HUES6 (cell line): Measurements from ENCODE around the gene ABCG2.

Experiments
- H3K27ac ChIP-seq: 2 replicates; pipeline ENCODE4 v1.7.0; 2013; ENCODE audit warnings: low read depth, mild to moderate bottlenecking, low read length, inconsistent platforms
- H3K27me3 ChIP-seq: 2 replicates; pipeline ENCODE4 v1.6.1; 2013; ENCODE audit warnings: low read length; ENCODE audit not compliant: control insufficient read depth, insufficient read depth
- H3K36me3 ChIP-seq: 2 replicates; pipeline ENCODE4 v1.6.1; 2013; ENCODE audit warnings: low read length; ENCODE audit not compliant: control insufficient read depth, insufficient read depth
- H3K4me1 ChIP-seq: 2 replicates; pipeline ENCODE4 v1.6.1; 2013; ENCODE audit warnings: low read length; ENCODE audit not compliant: control insufficient read depth, insufficient read depth
- H3K4me3 ChIP-seq: 2 replicates; pipeline ENCODE4 v1.5.1; 2013; ENCODE audit warnings: low read depth, low read length
- H3K9ac ChIP-seq: one replicate; pipeline ENCODE4 v1.6.1; 2013; ENCODE audit warnings: mild to moderate bottlenecking, low read length
- H3K9me3 ChIP-seq: 2 replicates; pipeline ENCODE4 v1.6.1; 2013; ENCODE audit warnings: low read depth, low read length; ENCODE audit not compliant: control insufficient read depth, insufficient read depth

Gene ABCG2

DNA sequence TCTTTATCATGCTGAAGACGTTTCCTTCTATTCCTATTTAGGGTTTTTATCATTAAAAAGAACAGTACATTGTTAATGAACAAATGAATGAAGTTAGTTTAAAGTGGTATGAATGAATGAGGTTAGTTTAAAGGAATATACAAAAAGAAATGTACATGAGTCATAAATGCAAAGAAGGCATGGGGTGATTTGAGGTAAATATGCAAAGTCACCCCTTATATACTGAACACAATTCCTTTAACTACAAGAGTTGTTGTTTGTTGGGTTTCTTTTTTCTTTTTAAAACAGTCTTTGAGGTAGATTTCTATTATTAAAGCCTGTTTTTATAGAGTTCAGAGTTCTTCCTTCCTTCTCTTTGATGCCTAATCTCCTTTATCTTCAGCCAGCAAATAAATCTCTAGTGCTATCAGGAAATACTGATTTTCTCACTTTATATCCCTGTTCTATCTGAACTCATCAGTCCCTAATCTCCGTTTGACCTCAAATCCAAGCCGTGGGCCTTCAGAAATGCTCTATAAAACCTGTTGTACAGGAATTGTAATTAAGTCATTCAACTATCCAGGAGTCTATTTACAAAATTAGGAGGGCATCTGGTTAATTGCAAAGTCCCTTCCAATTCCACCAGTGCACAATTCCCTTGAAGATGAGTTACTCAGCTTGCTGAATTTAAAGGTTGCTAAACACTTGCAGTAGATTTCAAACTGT lies 31.6 kb upstream of the ABCG2 start:
- Histone ChIP-seq H3K9ac (no peak overlapping the region), H3K4me1 (peaks cover 9% of the 10 kb centered on the region; the same call in 1 of the 2 replicates), H3K27ac (no peak overlapping the region), H3K4me3 (no peak overlapping the region), H3K9me3 (no peaks in the 10 kb centered on the region), H3K36me3 (no peaks in the 10 kb centered on the region), H3K27me3 (no peaks in the 10 kb centered on the region)

DNA sequence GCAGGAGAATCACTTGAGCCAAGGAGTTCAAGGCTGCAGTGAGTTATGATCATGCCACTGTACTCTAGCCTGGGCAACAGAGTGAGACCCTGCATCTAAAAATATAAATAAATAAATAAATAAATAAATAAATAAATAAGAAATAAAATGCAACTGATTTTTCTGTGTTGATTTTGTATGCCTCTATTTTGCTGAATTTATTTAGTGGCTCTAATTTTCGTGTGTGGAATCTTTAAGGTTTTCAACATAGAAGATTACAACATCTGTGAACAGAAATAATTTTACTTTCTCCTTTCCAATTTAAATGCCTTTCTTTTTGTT lies 30.9 kb upstream of the ABCG2 start:
- Histone ChIP-seq H3K9me3 (no peaks in the 10 kb centered on the region), H3K4me3 (no peak overlapping the region), H3K9ac (no peak overlapping the region), H3K4me1 (peaks cover 9% of the 10 kb centered on the region; the same call in 1 of the 2 replicates), H3K27ac (no peak overlapping the region), H3K36me3 (no peaks in the 10 kb centered on the region), H3K27me3 (no peaks in the 10 kb centered on the region)

DNA sequence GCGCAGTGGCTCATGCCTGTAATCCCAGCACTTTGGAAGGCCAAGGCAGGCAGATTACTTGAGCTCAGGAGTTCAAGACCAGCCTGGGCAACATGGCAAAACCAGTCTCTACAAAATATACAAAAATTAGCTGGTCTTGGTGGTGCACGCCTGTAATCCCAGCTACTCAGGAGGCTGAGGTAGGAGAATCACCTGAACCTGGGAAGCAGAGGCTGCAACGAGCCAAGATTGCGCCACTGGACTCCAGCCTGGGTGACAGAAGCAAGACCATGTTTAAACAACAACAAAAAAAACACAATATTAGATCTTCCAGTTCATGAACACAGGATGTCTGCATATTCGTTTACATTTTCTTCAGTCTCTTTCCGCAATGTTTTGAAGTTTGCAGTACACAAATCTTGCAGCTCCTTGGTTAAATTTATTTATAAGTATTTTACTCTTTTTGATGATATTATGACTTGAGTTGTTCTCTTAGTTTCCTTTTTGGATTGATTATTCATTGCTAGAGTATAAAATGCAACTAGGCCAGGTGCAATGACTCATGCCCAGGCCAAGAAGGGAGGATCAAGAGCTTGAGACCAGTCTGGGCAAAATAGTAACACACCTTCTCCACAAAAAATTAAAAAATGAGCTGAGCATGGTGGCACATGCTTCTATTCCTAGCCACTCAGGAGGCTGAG lies 30.4 kb upstream of the ABCG2 start:
- Histone ChIP-seq H3K36me3 (no peaks in the 10 kb centered on the region), H3K27ac (no peak overlapping the region), H3K9me3 (no peaks in the 10 kb centered on the region), H3K4me3 (no peak overlapping the region), H3K27me3 (no peaks in the 10 kb centered on the region), H3K9ac (no peak overlapping the region), H3K4me1 (peaks cover 9% of the 10 kb centered on the region; the same call in 1 of the 2 replicates)

DNA sequence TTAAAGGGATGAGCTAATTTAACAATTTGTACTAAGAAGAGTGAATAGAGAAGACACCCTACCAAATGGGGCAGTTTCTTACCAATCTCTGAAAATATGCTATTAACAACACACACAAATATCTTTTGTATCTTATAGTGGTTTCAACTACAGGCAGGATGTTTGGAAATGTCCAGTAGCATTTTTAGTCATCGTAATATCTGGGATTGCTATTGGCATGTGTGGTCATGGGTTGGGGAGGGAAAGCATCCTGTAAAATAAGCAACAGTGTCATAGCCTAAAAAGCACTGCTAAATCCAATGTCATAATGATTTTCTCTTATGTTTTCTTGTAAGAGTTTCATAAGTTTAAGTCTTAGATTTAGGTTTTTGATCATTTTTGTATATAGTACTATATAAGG lies 29.3 kb upstream of the ABCG2 start:
- no peaks in the 10 kb centered on the region for H3K36me3 ChIP-seq
- peaks cover 9% of the 10 kb centered on the region; the same call in 1 of the 2 replicates for H3K4me1 ChIP-seq
- no peak overlapping the region for H3K27ac ChIP-seq
- no peaks in the 10 kb centered on the region for H3K9me3 ChIP-seq
- H3K4me3 ChIP-seq, result no peak overlapping the region
- no peak overlapping the region for H3K9ac ChIP-seq
- H3K27me3 ChIP-seq, result no peaks in the 10 kb centered on the region

DNA sequence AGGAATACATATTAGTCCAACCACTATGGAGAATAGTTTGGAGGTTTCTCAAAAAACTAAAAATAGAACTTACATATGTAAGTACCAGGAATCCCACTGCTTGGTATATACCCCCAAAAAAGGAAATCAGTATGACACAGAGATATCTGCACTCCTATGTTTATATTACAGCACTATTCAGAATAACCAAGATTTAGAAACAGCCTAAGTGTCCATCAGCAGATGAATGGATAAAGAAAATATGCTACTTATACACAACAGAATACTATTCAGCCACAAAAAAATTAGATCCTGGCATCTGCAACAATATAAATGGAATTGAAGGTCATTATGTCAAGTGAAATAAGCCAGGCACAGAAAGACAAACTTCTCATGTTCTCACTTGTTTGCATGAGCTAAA lies 27.5 kb upstream of the ABCG2 start:
- H3K9me3 ChIP-seq, result no peaks in the 10 kb centered on the region
- H3K4me3 ChIP-seq, result no peak overlapping the region
- H3K27ac ChIP-seq, result no peak overlapping the region
- no peaks in the 10 kb centered on the region for H3K36me3 ChIP-seq
- peaks cover 9% of the 10 kb centered on the region; the same call in 1 of the 2 replicates for H3K4me1 ChIP-seq
- H3K9ac ChIP-seq, result no peak overlapping the region
- H3K27me3 ChIP-seq, result no peaks in the 10 kb centered on the region

DNA sequence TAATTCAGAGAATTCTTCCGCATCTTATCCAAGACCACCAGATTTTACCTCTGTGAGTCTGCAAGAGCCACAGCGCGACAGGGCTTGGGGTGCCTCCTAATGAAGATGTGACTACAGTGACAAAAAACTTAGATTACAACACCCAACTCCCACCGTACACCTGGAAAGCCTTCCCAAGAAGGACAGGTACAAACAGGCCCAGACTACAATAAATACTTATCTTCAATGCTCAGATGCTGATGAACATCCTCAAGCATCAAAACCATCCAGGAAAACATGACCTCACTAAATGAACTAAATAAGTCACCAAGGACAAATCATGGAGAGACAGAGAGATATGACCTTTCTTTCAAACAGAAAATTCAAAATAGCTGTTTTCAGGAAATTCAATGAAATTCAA lies 20.8 kb upstream of the ABCG2 start:
- H3K27me3 ChIP-seq, result no peaks in the 10 kb centered on the region
- H3K4me1 ChIP-seq, result peaks cover 21% of the 10 kb centered on the region
- no peak overlapping the region for H3K27ac ChIP-seq
- no peak overlapping the region for H3K9ac ChIP-seq
- no peaks in the 10 kb centered on the region for H3K36me3 ChIP-seq
- H3K4me3 ChIP-seq, result no peak overlapping the region
- no peaks in the 10 kb centered on the region for H3K9me3 ChIP-seq

DNA sequence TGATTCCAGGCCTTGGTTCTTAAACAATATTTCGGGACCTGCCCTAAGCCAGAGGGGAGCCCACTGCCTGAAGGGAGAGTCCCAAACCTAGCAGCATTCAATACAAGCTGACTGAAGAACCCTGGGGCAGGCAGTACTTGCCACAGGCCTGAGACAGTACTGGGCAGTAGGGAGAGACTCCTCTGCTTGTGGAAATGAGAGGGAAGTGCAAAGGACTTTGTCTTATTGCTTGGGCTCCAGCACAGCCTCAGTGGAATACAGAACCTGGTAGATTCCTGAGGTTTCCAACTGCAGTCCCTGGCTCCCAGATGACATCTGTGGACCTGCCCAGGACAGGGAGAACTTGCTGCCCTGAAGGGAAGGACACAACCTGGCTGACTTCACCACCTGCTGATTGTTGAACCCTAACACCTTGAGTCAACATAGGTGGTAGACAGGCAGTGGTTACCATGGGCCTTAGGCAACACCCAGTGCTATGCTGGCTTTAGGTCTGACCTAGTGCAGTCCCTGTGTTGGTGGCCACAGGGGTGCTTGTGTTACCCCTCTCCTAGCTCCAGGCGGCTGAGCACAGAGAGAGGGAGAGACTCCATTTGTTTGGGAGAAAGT lies 20.3 kb upstream of the ABCG2 start:
- Histone ChIP-seq H3K27me3 (no peaks in the 10 kb centered on the region), H3K27ac (peak overlapping the region; percentile 81), H3K9me3 (no peaks in the 10 kb centered on the region), H3K36me3 (no peaks in the 10 kb centered on the region), H3K4me1 (peaks cover 21% of the 10 kb centered on the region), H3K9ac (peak overlapping the region; percentile 32), H3K4me3 (peak overlapping the region; percentile 3; the same call in 1 of the 2 replicates)

DNA sequence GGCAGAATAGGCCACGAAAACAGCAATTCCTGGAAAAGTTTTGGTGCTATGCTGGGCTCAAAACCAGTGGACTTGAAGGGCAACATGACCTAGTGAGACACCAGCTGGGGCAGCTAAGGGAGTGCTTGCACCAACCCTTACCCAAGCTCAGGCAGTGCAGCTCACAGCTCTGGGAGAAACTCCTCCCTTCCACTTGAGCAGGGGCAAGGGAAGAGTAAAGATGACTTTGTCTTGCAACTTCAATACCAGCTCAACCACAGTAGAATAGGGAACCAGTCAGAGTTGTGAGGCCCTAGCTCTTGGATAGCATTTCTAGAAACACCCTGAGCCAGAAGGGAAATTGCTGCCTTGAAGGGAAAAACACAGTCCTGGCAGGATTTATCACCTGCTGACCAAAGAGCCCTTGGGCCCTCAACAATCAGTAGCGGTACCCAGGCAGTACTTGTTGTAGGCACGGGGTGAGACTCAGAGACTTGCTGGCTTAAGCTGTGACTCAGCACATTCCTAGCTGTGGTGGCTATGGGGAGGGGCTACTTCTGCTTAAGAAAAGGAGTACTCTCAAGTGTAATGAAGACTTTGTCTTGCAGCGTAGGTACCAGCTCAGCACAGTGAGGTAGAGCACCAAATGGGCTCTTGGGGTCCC lies 19.7 kb upstream of the ABCG2 start:
- Histone ChIP-seq H3K9me3 (no peaks in the 10 kb centered on the region), H3K4me3 (peak overlapping the region; percentile 3; the same call in 1 of the 2 replicates), H3K27me3 (no peaks in the 10 kb centered on the region), H3K27ac (peak overlapping the region; percentile 81), H3K9ac (peak overlapping the region; percentile 32), H3K4me1 (peaks cover 21% of the 10 kb centered on the region), H3K36me3 (no peaks in the 10 kb centered on the region)

DNA sequence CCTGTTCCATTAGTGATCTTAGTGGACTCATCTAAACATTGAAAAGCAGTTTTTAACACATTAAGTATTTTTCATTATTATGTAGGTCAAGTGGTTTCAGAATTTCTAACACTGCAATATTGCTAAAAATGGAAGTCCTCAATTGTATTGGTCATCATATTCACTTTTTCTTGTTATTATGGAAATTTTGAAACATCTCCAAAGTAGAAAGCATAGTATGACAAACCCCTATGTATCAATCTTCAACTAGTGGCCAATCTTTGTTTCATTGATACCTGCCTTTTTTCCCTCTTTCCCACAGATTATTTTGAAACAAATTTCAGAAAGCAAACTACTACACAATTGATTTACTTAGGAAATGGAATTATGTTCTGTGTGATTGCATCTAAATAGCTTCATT lies 14.5 kb upstream of the ABCG2 start:
- Histone ChIP-seq H3K9ac (no peak overlapping the region), H3K4me1 (peaks cover 11% of the 10 kb centered on the region), H3K36me3 (no peaks in the 10 kb centered on the region), H3K9me3 (no peaks in the 10 kb centered on the region), H3K4me3 (no peak overlapping the region), H3K27me3 (no peaks in the 10 kb centered on the region), H3K27ac (no peak overlapping the region)

DNA sequence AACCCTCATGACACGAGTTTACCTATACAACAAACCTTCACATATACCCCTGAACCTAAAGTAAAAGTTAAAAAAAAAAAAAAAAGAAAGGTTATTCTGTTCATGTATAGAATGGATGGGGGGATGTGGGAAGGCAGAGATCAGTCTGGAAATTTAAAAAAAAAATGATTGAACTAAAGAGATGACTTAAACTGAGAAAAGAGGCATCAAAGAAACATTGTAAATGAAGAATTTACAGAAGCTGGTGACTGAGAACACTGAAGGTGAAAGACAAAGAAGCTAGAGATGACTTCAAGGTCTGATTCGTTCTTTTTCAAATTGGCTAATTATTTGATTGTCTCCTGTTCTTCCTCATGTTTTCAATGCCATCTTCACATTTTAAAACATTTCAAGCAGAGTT lies 12.8 kb upstream of the ABCG2 start:
- H3K27ac ChIP-seq, result no peak overlapping the region
- H3K4me3 ChIP-seq, result no peak overlapping the region
- H3K36me3 ChIP-seq, result no peaks in the 10 kb centered on the region
- no peak overlapping the region for H3K9ac ChIP-seq
- no peaks in the 10 kb centered on the region for H3K27me3 ChIP-seq
- H3K4me1 ChIP-seq, result peaks cover 4% of the 10 kb centered on the region; the same call in 1 of the 2 replicates
- H3K9me3 ChIP-seq, result no peaks in the 10 kb centered on the region

DNA sequence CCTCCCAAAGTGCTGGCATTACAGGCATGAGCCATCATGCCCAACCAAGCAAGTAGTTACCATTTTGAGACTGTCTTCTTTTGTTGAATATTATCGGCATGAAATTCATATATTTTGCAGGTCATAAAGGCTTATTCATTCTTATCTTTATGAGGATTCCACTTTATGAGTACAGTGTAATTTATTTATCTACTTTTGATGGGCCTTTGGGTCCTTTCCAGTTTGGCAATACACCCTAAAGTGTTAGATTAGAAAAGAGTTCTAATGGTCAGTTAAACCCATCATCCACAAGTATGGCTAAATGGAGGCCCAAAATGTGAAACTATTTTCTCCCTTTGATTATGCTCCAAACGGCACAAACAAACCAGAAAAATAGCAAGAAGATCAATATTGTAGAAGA lies 10.9 kb upstream of the ABCG2 start:
- Histone ChIP-seq H3K9ac (no peak overlapping the region), H3K4me3 (no peak overlapping the region), H3K4me1 (peaks cover 4% of the 10 kb centered on the region; the same call in 1 of the 2 replicates), H3K27me3 (no peaks in the 10 kb centered on the region), H3K36me3 (no peaks in the 10 kb centered on the region), H3K9me3 (peaks cover 5% of the 10 kb centered on the region; the same call in 1 of the 2 replicates), H3K27ac (no peak overlapping the region)
